GM18508 (cell line): ENCODE measurements around the gene PIK3IP1.

Source experiments
- ATAC-seq: cut with Tn5 transposase; IDR thresholded peaks from one replicate; pipeline ENCODE4 v1.9.1; 2021; ENCODE audit warnings: moderate number of reproducible peaks; ENCODE audit not compliant: insufficient read depth, unreplicated experiment

Gene PIK3IP1

DNA sequence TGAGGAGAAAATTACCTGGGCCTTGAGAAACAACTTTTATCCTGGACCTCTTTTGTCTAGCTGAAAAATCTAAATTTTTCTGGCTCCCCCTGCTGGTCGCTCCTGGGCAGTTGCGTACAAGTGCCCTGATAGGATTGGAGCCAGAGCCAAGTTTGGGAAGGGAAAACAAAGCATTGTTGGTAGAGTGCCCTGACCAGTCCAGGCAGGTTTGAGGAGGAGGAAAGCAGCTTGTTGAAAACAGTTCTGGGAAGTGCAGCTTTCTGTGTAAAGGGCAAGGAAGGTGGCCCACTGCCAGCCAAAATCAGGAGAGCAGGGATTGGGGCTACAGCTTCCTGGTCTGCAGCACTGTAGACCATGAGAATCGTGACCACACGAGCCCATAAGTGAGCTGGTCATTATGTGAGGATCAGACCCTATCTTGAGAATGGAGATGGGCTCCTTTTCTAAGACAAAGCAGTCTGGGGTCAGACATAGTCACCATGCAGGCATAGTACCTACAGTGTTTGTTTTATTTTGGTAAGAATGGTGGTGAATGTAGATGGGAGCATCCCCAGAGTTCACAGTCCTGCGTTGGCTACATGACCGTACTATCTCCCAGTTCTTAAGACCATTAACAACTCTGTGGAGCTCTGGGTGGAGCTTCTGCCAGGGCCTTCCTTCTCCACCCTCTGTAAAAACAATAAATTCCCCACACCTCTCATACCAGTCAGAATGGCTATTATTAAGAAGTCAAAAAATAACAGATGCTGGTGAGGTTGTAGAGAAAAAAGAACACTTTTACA, 21.3 kb upstream of the PIK3IP1 start:
- no peak for ATAC-seq

DNA sequence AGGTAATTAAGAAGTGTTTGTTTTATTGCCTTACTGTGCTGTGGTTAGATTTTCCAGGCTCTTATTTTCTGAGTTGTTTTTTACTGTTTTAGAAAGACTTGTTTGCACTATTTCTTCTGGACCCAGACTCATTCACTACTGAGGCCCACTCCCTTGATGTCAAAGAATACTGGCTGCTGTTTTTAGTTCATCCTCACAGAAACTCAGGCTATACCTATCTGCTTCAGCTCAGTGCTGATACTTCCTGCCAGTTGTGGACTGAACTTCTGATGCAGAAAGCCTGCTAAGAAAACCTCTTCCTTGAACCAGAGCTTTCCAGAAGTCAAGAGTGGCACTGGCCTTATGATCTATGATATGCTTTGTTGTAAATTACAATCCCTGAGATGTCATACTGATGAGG, 15.9 kb upstream of the PIK3IP1 start:
- ATAC-seq, result no peak

DNA sequence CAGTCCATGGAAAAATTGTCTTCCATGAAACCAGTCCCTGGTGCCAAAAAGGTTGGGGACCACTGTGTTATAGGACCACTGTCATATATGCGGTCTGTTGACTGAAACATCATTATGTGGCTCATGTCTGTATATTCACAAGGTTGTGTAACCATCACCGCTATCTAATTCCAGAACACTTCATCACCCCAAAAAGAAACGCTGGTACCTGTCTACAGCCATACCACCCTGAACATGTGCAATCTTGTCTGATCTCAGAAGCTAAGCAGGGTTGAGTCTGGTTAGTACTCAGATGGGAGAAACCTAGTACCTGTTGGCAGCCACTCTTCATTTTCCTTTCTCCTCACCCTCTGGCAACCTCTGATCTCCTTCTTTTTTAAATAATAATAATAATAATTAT, 12.9 kb upstream of the PIK3IP1 start:
- no peak for ATAC-seq

DNA sequence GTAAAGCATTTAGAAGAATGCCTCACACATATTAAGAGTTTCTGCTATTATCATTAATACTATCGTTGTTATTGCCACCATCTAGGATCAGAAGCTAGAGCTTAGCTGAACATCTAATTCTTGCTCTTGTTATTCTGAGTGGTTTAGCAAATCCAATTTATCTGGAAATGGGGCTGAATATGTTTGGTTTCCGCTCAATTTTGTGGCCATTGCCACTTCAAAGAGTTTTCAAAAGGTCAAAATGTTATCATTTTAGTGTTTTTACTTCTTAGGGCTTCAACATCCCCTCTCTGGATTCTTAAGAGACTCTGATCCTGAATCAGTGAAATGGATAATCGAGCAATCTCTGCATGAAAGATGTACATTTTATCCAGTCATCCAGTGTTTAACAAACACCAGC, 10.2 kb upstream of the PIK3IP1 start:
- ATAC-seq, result no peak

DNA sequence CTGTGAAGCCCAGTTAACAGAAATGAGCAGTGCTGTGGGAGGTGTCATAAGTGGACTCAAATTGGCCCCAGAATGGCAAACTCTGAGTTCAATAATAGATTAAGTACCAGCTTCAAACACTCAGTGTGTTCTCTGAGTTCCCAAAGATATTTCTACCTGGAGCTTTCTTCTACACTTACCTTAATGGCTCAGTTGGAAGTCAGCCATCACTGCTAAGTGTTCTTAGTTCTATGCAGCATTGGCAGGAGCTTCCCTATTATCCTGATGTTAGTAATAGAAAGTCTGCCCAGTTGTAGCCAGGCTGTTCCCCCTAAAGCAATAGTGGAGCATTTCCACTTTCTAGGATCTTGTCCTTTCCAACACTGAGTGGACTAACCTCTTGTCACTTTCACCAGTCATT, 9.7 kb upstream of the PIK3IP1 start:
- no peak for ATAC-seq

DNA sequence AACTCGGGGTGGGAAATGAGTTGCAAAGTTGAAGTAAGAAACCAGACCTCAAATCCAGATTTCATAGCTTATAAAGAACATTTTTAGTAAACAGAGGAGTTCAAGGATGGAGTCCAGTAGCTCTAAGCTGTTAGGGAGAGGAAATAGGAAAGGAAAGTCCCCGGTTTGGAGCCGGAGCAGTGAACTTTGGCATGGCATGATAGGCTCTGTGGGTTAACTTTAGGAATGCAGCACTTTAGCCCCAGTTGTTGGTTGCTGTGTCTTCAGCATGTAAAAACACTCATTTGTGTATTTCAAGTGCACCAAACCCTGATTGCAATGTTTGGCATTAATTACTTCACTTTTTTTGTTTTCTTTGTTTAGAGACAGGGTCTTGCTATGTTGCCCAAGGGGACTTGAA, 8.6 kb upstream of the PIK3IP1 start:
- ATAC-seq, result no peak

DNA sequence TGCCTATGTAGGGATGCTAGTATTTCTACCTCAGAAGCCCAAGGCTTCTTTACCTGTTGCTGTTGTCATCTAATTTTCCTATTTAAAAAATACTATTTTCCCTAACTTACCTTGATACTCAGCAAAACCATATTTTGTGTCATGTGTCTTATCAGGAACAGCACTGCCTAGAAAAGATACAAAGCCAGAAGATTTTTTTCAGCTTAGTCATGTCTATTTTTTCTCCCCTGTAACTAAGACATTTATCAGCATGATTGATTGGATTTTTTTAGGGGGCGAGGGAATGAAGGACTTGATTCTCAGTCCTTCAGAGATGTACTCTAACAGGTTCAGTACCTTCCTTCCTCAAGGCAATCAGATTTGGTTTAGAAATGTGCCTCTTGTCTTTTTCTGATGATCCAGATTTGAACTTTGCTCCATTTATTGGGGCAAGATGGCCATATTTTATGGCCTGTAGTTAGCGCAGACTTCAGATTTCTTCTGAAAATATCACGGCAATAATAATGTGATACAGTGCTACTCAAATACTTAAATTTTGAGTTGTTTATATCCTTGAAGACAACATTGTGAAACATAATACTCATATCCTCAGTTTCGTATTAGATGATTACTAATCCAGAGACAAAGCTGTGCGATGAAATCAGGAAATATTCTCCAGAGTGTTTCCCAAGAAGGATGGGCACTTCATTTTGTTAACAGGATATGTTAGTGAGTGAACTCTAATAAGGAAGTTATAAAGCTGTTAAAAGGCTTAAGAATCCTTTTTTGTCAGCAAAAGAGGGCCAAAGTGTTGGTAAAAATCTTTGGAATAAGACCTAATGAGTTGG, 3.8 kb upstream of the PIK3IP1 start:
- ATAC-seq, result no peak

DNA sequence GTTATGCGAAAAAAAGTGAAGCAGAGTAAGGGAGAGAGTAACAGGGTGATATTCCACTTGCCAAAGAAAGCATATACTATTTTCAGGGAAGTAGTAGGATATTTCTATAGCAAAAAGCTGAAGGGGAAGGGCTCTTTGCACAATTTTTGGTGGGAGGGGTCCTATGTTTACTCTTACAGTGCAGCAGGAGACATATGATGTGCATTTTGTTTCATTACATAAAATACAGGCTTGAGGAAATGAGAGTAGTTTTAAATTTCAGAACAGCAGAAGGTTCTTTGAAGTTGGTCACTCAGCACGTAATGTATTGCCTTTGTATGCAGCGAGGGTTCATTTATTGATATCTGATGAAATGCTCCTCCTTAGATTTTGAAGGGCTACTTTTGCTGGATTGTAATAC, 3.1 kb upstream of the PIK3IP1 start:
- ATAC-seq, result no peak

DNA sequence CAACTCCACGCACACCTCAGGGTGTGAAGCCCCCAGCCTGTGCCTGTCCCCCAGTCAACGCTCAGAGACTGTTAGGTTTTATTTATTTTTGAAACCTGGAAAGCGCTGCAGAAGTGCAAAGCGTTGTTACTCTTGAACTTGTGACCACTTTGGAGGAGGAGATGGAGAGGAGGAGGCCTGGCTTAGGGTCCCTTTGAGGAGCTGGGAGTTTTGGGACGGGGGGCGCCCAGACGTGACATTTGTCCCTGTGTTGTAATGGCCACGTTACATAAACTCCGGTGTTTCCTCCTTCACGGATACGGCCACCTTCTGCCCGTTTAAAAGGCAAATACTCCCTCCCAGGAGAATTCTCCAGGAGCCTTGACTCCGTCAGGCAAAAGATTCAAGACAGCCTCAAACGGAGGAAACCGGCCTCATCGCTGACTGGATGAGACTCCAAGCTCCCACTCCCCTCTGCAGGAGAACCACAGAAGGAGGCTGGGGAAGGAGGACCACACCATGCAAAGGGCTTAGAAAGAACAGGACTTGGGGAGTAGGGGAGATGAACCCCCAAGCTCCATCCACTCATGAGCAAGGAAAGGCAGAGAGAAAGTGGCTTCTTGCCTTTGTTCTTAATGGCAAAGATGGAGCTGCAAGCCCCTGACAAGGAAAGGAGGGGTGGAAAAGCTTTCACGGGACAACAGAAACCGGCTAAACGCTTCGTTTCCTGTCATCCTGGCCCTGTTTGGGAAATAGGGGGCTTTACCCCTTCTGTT, 630 bp downstream of the PIK3IP1 start:
- ATAC-seq, result no peak

DNA sequence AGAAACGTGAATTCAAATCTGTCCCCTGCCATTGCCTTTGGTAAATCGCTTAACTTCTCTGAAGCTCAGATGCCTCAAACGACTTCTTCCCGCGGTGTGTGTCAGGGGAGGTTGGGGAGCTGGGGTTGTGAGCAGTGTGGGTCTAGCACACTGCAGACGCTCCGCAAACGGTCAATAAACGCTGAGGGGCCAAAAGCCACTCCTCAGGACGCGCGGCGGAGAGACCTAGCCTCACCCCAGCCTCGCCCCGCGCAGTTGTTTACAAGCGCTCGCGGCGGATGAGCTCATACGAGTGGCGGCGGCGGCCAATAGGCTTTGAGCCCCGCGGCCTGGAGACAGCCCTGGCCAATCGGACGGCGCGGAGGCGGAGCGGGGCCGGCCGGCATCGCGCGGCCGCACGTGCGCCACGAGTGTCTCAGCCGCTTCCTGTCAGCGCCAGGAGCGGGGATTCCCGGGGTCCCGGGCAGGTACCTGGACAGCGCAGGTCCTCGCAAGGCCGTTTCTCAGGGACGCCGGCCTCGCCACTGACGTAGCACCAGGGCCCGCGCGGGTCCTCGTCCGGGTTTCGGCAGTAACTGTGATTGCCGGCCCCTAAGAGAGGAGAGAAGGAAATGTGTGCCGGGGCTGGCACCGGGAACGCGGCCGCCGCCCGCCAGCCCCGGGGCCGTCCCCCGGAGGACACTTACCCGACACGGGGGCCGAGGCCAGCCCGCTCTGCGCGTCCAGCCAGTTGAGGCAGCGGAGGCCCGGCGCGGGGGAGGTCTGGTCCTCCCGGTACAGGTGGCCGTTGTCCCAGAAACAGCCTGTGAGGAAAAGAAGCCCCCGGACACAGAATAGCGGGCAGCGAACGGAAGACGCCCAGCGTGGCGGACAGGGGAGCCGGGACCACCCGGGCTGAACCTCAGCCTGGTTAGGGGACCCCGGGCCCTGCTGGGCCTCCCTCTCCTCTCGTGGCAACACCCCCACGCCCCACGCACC, 1.5 kb downstream of the PIK3IP1 start:
- peak; percentile 57 for ATAC-seq

DNA sequence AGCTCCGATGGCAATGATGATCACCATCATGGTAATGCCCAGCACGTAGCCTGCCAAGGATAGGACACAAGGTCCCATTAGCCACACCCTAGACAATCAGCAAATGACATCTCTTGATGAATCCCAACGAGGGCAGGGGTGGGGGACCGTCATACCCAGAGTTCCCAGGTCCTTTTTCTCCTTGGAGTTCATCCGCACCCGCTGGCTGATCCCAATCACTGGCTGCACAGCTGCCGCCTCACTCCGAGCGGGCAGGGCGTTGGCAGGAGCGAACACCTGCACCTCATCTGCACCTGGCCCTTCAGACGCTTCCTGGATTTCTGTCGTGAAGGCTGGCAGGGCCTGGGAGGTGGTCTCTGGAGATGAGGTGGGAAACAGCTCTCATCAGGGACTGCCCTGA, 2.9 kb downstream of the PIK3IP1 start:
- ATAC-seq, result no peak

DNA sequence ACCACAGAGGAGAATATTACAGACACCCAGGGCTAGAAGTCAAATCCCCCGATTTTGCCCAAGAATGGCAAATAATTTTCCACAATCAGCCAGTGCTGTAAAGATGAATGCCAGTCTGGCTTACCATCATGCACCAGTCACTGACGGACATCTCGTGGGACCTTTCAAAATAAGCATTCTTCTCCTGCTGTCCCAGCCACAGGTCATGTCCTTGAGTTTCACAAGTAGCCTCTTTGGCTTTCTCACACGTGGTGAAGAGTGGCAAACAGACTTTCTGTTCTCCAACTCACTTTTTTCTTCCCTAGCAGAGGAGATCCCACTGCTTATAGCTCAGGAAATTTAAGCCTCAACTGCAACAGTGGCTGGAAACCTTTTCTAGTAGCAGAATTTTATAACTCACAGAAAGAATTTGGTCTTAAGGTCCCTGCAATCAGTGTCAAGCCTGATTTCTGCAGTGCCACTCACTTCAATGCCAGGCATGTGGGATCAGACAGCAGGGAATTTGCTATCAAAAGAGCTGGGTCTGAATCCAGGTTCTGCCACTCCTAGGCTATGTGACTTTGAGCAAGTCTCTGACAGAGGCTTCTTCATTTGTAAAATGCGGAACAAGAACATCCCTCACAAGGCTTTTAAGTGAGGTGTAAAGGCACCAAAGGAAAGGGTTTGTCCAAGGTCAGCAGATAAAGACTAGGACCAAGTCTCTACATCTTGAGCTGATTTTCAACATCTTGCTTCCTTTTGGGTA, 3.6 kb downstream of the PIK3IP1 start:
- no peak for ATAC-seq

DNA sequence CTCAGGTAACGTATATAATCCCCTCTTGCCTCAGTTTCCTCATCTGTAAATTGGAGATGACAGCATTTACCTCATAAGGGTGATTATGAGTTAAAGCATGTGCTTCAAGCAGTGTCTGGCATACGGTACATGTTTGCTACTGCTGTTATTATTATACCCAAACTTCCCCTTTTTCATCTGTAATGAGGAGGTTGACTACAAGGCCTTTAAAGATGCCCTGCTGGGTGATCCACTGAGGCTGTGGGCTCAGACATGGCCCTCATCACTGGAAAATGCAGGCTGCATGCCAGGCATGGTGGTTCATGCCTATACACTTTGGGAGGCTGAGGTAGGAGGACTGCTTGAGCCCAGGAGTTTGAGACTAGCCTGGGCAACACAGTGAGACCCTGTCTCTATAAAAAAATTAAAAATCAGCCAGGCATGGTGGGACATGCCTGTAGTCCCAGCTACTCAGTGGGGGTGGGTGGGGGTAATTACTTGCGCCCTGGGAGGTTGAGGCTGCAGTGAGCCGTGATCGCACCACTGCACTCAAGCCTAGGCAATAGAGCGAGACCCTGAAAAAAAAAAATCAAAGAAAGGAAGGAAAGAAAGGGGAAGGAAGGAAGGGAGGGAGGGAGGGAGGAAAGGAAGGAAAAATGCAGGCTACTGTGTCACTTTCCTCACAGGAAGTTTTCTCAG, 4.3 kb downstream of the PIK3IP1 start:
- ATAC-seq, result no peak

DNA sequence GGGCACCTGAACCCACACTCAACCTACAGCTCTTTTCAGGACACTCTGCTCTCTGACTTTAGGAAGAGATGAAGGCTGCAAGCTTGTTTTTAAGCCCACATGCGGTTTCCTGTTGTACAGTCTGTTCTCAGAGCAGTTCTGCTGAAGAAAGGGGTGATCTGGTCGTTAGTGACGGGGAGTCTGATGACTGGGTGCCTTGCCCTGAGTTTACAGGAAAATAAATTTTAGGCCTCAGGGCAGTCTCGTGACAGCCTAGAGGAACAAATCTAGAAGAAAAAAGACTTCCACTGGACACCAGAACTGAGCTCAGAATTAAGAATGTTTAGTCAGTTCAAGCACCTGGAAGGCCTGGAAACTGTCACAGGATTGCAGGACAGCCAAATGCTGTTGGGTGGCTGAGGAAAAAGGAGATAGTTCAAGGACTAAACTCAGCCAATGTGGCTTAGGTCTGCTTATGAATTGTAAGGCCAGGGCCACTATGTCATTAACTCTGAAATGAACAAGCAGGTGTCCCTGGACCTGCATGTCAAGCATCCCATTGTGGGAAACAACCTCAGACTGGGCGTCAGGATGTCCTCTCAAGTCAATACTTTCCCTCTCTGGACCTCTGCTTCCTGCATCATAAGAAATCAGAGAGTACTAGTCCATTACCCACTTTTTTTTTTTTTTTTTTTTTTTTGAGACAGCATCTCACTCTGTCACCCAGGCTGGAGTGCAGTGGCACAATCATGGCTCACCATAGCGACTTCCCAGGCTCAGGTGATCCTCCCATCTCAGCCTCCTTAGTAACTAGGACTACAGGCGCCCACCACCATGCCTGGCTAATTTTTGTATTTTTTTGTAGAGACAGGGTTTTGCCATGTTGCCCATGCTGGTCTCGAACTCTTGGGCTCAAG, 5.7 kb downstream of the PIK3IP1 start:
- ATAC-seq, result no peak

DNA sequence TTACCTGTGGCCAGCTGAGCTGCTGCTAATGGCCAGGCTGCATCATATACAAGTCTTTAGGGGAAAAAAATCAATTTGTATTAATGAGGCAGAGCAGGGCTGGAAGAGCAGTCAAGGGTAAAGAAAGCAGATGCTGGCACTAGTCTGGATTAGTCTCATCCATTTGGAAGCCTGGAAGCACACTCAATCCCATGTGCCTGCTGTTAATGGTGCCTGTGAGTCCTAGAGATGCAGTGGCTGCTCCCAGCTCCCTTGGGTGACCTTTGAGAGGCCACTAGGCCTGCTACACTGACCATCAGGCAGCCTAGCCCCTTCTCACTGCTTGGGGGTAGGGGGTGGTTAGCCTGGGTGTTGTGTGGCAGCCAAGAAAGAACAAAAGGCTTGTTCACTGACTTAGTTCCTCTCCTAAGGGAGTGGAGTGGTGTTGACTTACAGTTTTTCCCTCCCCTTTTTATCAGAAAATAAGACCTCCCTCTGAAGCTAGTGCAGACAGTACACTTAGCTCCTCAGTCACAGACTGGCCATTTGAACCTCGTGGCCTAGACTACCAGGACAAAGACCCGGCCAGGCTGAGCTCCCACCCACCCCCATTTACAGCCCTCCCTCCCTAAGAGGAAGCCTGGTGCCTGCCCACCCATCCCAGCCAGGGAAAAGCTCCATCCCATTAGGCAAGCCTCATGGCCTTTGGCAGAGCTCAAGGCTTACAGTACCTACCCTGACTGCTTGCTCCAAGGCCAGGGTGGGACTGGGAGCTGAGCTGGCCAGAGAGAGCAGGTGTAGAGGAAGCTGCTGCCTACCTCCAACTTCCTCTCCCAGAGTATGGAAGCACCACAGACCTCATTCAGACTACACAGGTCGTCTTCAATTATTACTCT, 7.8 kb downstream of the PIK3IP1 start:
- no peak for ATAC-seq

DNA sequence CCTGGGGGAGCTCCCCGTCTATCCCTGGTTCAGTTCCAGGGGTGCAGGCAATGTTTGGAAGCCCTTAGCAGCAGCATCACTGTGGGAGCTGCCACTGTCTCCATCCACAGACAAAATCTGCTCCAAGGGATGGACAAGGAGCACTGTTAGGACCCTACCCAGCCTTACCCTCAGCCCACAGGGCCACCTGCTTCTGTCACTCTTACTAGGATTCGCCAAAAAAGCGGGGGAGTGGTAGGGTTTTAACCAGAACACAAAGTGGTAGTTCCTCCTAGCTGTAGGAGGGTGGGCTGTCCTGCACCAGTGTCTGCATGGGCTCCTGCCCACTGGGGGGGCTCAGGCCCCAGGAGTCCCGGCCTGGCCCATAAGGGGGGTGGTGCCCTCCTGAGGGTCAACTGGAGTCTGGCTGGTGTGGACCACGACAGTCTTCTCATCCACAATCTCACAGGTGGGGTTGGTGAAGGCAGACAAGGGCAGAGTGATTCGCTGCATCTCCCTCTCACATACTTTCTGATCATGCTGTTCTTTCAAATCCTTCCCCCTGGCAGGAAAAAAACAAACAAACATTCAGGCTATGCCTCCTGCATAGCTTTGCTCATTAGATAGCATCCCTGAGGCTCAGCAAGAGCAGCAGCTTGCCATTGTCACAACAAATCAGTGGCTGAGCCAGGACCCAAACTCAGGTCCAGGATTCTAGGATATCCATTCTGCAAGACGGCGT, 9.4 kb downstream of the PIK3IP1 start:
- no peak for ATAC-seq
